Measurements from ENCODE around the gene TUBGCP2.
"Not testable (repeated sequence)": the region's sequence is repeated elsewhere in the genome, so short reads cannot be mapped to it uniquely, and the experiment has no call there.

The TUBGCP2 gene

DNA sequence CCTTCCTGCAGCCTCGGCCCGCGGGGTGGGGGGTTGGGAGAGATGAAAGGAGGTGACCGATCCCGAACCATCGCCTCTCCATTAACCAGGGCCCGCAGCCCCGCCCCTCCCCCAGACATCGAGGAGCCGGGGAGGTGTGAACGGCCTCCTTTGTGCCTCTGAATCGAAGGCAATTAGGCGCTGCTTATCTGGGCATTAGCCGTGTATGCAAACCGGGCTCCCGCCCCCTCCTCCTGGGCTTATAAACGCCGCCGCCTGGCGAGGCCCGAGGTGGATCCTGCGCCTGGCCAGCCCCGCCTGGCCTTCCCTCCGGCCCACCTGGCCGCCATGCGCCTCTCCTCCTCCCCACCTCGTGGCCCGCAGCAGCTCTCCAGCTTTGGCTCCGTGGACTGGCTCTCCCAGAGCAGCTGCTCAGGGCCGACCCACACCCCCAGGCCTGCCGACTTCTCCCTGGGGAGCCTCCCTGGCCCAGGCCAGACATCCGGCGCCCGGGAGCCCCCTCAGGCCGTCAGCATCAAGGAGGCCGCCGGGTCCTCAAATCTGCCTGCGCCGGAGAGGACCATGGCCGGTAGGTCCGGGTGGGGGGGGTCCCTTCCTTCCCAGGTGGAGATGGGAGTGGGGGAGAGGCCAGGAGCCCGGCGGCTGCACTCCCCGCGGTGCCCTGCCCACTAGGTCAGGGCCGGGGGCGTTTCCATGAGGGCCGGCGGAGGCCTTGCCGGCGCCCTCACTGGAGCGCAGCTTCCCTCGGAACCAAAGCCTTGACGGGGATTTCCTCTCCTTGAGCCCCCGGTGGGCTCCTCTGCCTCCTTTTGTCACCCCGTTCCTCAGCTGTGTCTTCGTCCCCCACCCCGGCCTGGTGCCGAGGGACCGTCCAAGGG lies 70.8 kb downstream of the TUBGCP2 start, which contains the start of gene VENTX:
VENTX (plus strand) TSS at position 268 of the 878 bp plus-strand sequence; CDS start at position 328, 60 bp downstream.
- under 1% methylated on average over 60 of the region's 60 CpGs for WGBS
- H3K9ac ChIP-seq (ENCODE audit: low read depth, low read length), result peak within 1 kb of the TSS; percentile 72
- H3K36me3 ChIP-seq (ENCODE audit: insufficient read depth, low read length), result no peaks in the 10 kb centered on the region
- H3K4me3 ChIP-seq (ENCODE audit: low read length), result peak within 1 kb of the TSS; percentile 57
- H3K27me3 ChIP-seq (ENCODE audit: insufficient read depth, low read length), result peaks cover 62% of the 10 kb centered on the region
- peaks cover 4% of the 10 kb centered on the region; the same call in 1 of the 2 replicates for H3K4me1 ChIP-seq (ENCODE audit: insufficient read depth, low read length)
- H3K27ac ChIP-seq (ENCODE audit: low read depth, low read length), result 0 out of 2 replicates have a peak within 1 kb of the TSS, but pooled peaks have one; percentile 35
- no peaks in the 10 kb centered on the region for H3K9me3 ChIP-seq (ENCODE audit: insufficient read depth, low read depth, low read length)

DNA sequence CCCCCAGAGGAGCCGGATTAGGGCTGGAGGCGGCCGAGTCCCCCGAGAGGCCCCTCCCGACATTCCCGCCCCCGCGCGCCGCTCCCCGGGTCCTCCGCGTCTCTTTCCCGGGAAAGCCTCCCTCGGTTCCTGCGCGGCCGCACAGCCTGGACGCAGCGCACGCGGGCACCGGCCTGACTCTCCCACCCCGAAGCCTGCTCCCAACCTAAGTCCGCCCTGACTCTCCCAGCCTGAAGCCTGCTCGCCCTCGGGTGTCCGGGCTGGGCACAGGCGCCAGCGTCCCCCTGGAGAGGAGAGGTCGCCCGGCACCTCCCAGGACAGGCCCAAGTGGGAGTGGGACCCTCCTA lies 71.5 kb downstream of the TUBGCP2 start:
- Histone ChIP-seq H3K27me3 (ENCODE audit: insufficient read depth, low read length) (peaks cover 68% of the 10 kb centered on the region), H3K4me1 (ENCODE audit: insufficient read depth, low read length) (peaks cover 4% of the 10 kb centered on the region; the same call in 1 of the 2 replicates), H3K9ac (ENCODE audit: low read depth, low read length) (peak overlapping the region; percentile 21; the same call in 1 of the 2 replicates), H3K27ac (ENCODE audit: low read depth, low read length) (no peak overlapping the region), H3K36me3 (ENCODE audit: insufficient read depth, low read length) (no peaks in the 10 kb centered on the region), H3K4me3 (ENCODE audit: low read length) (peak overlapping the region; percentile 57), H3K9me3 (ENCODE audit: insufficient read depth, low read depth, low read length) (no peaks in the 10 kb centered on the region)
- under 1% methylated on average over 32 of the region's 32 CpGs for whole genome bisulfite sequencing

DNA sequence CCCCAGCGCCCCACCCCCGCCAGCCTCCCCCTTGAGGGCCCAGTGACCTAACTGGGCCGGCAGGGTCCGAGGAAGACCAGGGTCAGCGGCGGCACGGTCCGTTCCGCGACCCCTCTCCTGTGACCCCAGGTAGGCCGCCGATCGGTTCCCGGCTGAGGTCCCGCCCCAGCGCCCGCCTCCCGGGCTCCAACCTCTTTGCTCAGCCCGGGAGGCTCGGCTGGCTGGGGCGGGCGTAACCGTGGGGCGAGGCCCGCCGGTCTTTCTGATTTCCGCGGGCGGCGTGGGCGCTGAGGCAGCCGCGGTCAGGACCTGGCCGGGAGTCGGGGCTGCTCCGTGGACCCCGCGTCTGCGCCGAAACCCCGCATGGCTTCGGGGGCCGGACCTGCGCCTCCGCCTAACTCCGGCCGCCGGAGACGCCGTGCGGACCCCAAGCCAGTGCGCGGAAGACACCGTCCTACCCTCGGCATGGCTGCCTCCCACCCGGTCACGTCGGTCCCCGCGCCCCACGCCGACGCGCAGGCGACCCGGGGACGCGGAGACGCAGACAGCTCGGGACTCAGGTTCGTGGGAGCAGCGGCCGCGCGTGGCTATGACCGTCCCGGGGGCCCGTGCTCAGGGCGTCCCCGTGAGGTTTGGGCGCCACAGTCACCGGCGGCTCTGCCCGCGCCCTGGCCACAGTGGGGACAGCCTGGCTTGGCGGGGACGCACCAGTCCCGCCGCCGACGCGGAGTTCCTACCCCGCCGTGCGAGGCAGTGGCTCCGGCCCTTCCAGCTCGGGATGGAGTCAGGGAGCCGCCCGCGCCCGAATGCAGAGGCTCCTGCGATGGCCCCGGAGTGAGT lies 72.1 kb downstream of the TUBGCP2 start:
- H3K27me3 ChIP-seq (ENCODE audit: insufficient read depth, low read length), result peaks cover 74% of the 10 kb centered on the region
- H3K27ac ChIP-seq (ENCODE audit: low read depth, low read length), result no peak overlapping the region
- peak overlapping the region; percentile 17; the same call in 1 of the 2 replicates for H3K9ac ChIP-seq (ENCODE audit: low read depth, low read length)
- WGBS, result under 1% methylated on average over 102 of the region's 103 CpGs
- H3K9me3 ChIP-seq (ENCODE audit: insufficient read depth, low read depth, low read length), result no peaks in the 10 kb centered on the region
- H3K4me1 ChIP-seq (ENCODE audit: insufficient read depth, low read length), result peaks cover 4% of the 10 kb centered on the region
- H3K36me3 ChIP-seq (ENCODE audit: insufficient read depth, low read length), result no peaks in the 10 kb centered on the region
- peak overlapping the region; percentile 57 for H3K4me3 ChIP-seq (ENCODE audit: low read length)

DNA sequence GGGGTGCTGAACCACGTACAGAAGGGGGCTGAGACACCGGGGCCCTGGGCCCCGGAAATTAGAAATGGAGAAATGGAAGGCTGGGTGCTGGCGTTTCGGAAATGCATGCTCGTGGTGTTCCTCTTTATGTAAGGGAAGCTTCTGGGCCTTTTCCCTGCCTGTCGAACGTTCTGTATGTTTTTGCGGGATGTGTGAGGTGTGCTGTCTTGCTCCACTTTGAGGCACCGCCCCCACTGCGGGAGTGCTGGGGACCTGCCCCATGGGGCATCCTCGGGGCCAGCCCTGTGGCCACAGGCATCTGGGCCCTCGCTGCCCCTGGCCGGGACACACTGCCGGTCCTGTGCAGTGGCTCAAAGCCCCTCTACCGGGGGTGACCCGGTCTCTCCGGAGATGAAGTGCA lies 72.7 kb downstream of the TUBGCP2 start:
- Histone ChIP-seq H3K27me3 (ENCODE audit: insufficient read depth, low read length) (peaks cover 81% of the 10 kb centered on the region), H3K9ac (ENCODE audit: low read depth, low read length) (no peak overlapping the region; the same call in 1 of the 2 replicates), H3K27ac (ENCODE audit: low read depth, low read length) (no peak overlapping the region), H3K4me3 (ENCODE audit: low read length) (peak overlapping the region; percentile 57), H3K4me1 (ENCODE audit: insufficient read depth, low read length) (peaks cover 4% of the 10 kb centered on the region), H3K9me3 (ENCODE audit: insufficient read depth, low read depth, low read length) (no peaks in the 10 kb centered on the region), H3K36me3 (ENCODE audit: insufficient read depth, low read length) (no peaks in the 10 kb centered on the region)
- 4% methylated on average over 18 of the region's 18 CpGs for WGBS

DNA sequence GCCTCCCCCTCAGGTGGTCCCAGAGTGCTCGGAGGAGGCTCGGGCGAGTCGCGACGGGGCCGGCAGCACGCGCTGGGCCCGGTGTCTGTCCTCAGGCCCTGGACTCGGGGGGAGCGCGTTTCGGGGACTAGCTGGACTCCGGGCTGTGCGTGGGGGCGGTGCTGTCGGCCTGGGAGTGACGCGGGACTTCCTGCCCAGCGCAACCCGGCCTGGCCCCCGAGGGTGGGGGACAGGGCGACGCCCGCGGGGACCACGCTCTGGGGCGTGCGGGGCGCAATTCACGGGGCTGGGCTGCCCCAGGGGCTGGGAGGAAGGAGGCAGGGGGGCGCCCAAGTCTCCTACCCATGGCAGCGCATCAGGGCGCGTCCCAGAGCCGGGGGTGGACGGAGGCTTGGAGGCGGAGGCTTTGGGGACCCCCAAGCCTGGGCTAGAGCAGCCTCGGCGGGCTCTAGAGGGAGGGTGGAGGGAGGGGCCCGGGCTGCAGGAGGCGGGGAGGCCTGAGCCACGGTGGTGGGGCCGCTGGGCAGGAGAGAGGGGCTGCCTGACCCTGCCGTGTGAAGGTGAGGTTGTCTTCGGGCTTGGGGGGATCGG lies 73.3 kb downstream of the TUBGCP2 start:
- peaks cover 4% of the 10 kb centered on the region for H3K4me1 ChIP-seq (ENCODE audit: insufficient read depth, low read length)
- H3K27me3 ChIP-seq (ENCODE audit: insufficient read depth, low read length), result peaks cover 86% of the 10 kb centered on the region
- H3K4me3 ChIP-seq (ENCODE audit: low read length), result peak overlapping the region; percentile 30; the same call in 1 of the 2 replicates
- H3K36me3 ChIP-seq (ENCODE audit: insufficient read depth, low read length), result no peaks in the 10 kb centered on the region
- H3K27ac ChIP-seq (ENCODE audit: low read depth, low read length), result no peak overlapping the region
- H3K9ac ChIP-seq (ENCODE audit: low read depth, low read length), result no peak overlapping the region
- WGBS, result 6% methylated on average over 48 of the region's 48 CpGs
- H3K9me3 ChIP-seq (ENCODE audit: insufficient read depth, low read depth, low read length), result no peaks in the 10 kb centered on the region

DNA sequence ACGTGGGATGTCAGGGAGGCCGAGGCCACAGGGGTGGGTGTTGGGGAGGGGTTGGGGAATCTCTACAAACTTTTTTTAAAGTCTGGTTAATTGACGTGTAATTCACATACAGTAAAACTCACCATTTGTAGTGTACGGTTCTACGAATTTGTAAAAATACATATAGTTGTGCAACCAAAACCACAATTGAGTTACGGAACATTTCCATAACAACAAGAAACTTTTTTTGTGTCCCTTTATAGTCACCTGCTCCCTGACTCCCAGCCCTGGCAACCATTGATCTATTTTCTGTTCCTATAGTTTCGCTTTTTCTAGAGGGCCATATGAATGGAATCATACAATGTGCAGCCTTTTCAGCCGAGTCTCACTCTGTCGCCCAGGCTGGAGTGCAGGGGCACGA lies 73.9 kb downstream of the TUBGCP2 start:
- H3K9me3 ChIP-seq (ENCODE audit: insufficient read depth, low read depth, low read length); H3K27ac ChIP-seq (ENCODE audit: low read depth, low read length); H3K36me3 ChIP-seq (ENCODE audit: insufficient read depth, low read length); H3K9ac ChIP-seq (ENCODE audit: low read depth, low read length); H3K4me1 ChIP-seq (ENCODE audit: insufficient read depth, low read length); H3K4me3 ChIP-seq (ENCODE audit: low read length): not testable (repeated sequence)
- WGBS, result 71% methylated on average over 7 of the region's 10 CpGs
- H3K27me3 ChIP-seq (ENCODE audit: insufficient read depth, low read length), result peaks cover 90% of the 10 kb centered on the region

DNA sequence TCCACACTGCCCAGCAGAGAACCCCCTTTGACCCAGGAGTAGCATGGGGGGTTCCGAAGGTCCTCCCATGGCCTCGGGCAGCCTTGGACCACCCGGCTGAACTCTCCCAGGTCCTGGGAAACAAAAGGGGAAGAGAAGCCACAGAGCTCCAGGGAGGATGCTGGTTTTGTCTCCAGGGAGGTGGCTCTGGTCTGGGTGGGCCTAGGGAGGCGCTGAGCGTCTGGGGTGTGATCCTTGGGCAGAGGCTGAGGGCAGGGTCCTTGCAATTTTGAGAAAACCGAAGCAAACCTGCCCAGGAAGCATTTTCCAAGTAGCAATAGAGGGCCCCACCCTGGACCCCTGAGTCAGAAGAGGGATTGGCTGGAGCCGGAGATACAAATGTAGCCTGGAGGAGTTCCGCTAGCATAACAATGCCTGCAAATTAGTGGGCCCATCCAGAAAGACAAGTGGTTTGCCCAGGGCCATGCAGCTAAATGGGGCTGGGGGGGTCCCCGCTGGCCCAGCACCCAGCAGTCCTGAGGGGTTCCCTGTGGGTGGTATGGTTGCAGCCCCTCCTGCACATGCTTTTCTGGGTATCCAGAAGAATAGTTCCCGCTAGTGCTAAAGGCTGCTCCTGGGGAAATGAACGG lies 76.6 kb downstream of the TUBGCP2 start:
- H3K36me3 ChIP-seq (ENCODE audit: insufficient read depth, low read length), result no peaks in the 10 kb centered on the region
- WGBS, result 6% methylated on average over 11 of the region's 11 CpGs
- peak overlapping the region; percentile 1; the same call in 1 of the 2 replicates for H3K27ac ChIP-seq (ENCODE audit: low read depth, low read length)
- peaks cover 83% of the 10 kb centered on the region for H3K27me3 ChIP-seq (ENCODE audit: insufficient read depth, low read length)
- H3K4me3 ChIP-seq (ENCODE audit: low read length), result peak overlapping the region; percentile 34
- no peak overlapping the region for H3K9ac ChIP-seq (ENCODE audit: low read depth, low read length)
- H3K4me1 ChIP-seq (ENCODE audit: insufficient read depth, low read length), result no peaks in the 10 kb centered on the region; the same call in 1 of the 2 replicates
- no peaks in the 10 kb centered on the region for H3K9me3 ChIP-seq (ENCODE audit: insufficient read depth, low read depth, low read length)

DNA sequence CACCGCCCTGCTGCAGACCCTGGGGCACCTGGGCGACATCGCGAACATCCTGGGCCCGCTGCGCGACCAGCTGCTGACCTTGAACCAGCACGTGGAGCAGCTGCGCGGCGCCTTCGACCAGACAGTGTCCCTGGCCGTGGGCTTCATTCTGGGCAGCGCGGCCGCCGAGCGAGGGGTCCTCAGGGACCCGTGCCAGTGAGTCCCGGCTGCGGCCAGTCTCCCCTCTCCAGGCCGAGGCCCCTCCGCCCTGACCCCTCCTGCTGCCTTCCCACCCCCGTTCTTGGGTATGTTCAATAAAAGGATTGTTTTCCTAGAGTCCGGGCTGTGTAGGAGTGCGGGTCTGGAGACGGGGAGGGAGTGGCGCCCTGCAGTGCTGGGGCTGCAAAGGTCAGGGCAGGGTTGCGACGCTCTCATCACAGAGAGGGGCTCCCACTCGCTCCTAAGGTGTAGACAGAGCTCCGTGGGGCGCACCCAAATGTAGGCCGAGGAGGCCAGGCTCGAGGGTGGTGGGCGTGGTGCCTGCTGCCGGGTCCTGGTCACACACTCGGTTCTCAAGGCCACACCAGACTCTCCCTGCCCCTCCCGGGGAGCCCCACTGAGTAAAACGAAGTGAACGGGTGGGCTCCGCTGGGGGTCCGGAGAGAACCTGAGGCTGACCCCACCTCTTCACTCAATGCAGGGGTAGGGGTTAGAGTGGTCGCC lies 77.3 kb downstream of the TUBGCP2 start:
- Histone ChIP-seq H3K4me3 (ENCODE audit: low read length) (peak overlapping the region; percentile 34), H3K4me1 (ENCODE audit: insufficient read depth, low read length) (no peaks in the 10 kb centered on the region; the same call in 1 of the 2 replicates), H3K27ac (ENCODE audit: low read depth, low read length) (peak overlapping the region; percentile 1; the same call in 1 of the 2 replicates), H3K9ac (ENCODE audit: low read depth, low read length) (no peak overlapping the region), H3K27me3 (ENCODE audit: insufficient read depth, low read length) (peaks cover 77% of the 10 kb centered on the region), H3K9me3 (ENCODE audit: insufficient read depth, low read depth, low read length) (no peaks in the 10 kb centered on the region), H3K36me3 (ENCODE audit: insufficient read depth, low read length) (no peaks in the 10 kb centered on the region)
- 9% methylated on average over 44 of the region's 44 CpGs for WGBS

DNA sequence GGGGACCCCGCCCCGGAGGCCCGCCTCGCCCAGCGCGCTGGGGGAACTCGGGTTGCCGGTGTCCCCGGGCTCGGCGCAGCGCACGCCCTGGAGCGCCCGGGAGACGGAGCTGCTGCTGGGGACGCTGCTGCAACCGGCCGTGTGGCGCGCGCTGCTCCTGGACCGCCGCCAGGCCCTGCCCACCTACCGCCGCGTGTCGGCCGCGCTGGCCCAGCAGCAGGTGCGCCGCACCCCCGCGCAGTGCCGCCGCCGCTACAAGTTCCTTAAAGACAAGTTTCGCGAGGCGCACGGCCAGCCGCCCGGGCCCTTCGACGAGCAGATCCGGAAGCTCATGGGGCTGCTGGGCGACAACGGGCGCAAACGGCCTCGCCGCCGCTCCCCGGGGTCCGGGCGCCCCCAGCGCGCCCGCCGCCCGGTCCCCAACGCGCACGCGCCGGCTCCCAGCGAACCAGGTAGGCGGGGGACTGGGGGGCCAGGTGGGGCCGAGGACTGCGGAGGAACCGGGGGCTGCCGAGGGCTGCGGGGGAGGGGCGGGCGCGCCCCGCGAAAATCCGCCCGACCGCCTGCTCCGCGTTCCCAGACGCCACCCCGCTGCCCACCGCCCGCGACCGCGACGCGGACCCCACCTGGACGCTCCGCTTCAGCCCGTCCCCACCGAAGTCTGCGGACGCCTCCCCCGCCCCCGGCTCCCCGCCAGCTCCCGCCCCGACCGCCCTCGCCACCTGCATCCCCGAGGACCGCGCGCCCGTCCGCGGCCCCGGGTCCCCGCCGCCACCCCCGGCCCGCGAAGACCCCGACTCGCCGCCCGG lies 78.1 kb downstream of the TUBGCP2 start:
- no peaks in the 10 kb centered on the region for H3K9me3 ChIP-seq (ENCODE audit: insufficient read depth, low read depth, low read length)
- no peak overlapping the region for H3K27ac ChIP-seq (ENCODE audit: low read depth, low read length)
- peak overlapping the region; percentile 24; the same call in 1 of the 2 replicates for H3K9ac ChIP-seq (ENCODE audit: low read depth, low read length)
- H3K27me3 ChIP-seq (ENCODE audit: insufficient read depth, low read length), result peaks cover 69% of the 10 kb centered on the region
- peak overlapping the region; percentile 47 for H3K4me3 ChIP-seq (ENCODE audit: low read length)
- H3K4me1 ChIP-seq (ENCODE audit: insufficient read depth, low read length), result no peaks in the 10 kb centered on the region; the same call in 1 of the 2 replicates
- no peaks in the 10 kb centered on the region for H3K36me3 ChIP-seq (ENCODE audit: insufficient read depth, low read length)
- 1% methylated on average over 122 of the region's 122 CpGs for WGBS

All from HUES64 (cell line).